ENCODE data around the gene EEFSEC. TPM values are rescaled to one million over a fixed set of nuclear protein-coding genes. Genes with fewer than 3 reads are reported as not detected.

EEFSEC gene
- total RNA-seq, 1 experiment from 2014 or later: 9.5 TPM

DNA sequence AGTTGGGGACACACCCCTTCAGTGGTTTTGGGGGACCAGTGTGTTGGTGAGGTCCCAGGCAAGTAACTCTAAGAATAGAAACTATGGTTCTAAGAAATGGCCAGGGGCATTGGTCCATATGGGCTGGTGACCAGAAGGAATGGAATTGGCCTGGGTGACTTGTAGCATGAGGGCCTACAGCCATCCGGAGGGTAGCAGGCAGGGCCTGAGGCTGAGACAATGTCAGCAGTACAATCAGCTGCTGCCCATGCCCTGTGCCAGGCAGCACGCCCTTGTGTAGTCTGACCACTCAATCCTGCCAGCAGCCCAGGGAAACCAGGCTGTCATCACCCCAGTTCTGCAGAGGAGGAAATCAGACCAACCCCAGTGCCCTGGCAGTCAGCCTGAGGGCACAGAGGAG lies 212.9 kb downstream of the EEFSEC start:
- H3K4me1 ChIP-seq (ENCODE audit: insufficient read depth, low read length): no peaks in the 10 kb centered on the region; the same call in 1 of the 2 replicates
- no peak overlapping the region for H3K9ac ChIP-seq (ENCODE audit: extremely low read depth, insufficient read length, low read length)
- H3K27ac ChIP-seq (ENCODE audit: insufficient read length, low read depth, low read length): no peak overlapping the region
- TF ChIP-seq, protein P1, sequence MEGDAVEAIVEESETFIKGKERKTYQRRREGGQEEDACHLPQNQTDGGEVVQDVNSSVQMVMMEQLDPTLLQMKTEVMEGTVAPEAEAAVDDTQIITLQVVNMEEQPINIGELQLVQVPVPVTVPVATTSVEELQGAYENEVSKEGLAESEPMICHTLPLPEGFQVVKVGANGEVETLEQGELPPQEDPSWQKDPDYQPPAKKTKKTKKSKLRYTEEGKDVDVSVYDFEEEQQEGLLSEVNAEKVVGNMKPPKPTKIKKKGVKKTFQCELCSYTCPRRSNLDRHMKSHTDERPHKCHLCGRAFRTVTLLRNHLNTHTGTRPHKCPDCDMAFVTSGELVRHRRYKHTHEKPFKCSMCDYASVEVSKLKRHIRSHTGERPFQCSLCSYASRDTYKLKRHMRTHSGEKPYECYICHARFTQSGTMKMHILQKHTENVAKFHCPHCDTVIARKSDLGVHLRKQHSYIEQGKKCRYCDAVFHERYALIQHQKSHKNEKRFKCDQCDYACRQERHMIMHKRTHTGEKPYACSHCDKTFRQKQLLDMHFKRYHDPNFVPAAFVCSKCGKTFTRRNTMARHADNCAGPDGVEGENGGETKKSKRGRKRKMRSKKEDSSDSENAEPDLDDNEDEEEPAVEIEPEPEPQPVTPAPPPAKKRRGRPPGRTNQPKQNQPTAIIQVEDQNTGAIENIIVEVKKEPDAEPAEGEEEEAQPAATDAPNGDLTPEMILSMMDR (conservative IDR thresholded peaks at IDR 0.05): no peak
- Mint-ChIP-seq H3K4me3 (no peak overlapping the region), H3K27ac (no peak overlapping the region), H3K27me3 (ENCODE audit: low read depth) (no peaks in the 10 kb centered on the region), H3K4me1 (peaks cover 10 to 16% of the 10 kb centered on the region in 2 experiments), H3K36me3 (ENCODE audit: insufficient read depth in 1 of 3, low read depth in 3 of 3) (peaks cover 0 to 2% (median 0%) of the 10 kb centered on the region in 3 experiments; a peak in 1 of 7 replicates), H3K9me3 (no peaks in the 10 kb centered on the region)
- H2BK15ac ChIP-seq (ENCODE audit: low read depth, low read length): no peak overlapping the region
- no peak overlapping the region for H3K18ac ChIP-seq (ENCODE audit: insufficient read length, low read depth, low read length)
- H3K23ac ChIP-seq (ENCODE audit: insufficient read length, low read depth, low read length): no peak overlapping the region
- no peak overlapping the region for H2BK5ac ChIP-seq (ENCODE audit: insufficient read length, low read length)
- H3K79me2 ChIP-seq (ENCODE audit: insufficient read depth, low read length): no peaks in the 10 kb centered on the region
- no peak overlapping the region for H2AFZ ChIP-seq (ENCODE audit: low read length)
- H3K56ac ChIP-seq (ENCODE audit: insufficient read length, low read depth, low read length): no peak overlapping the region
- no peak overlapping the region for H2AK5ac ChIP-seq (ENCODE audit: insufficient read length, low read length)
- H3K23me2 ChIP-seq (ENCODE audit: insufficient read length, low read depth, low read length, poor library complexity, severe bottlenecking): no peaks in the 10 kb centered on the region
- H3T11ph ChIP-seq (ENCODE audit: low read length): no peak overlapping the region
- H3K79me1 ChIP-seq (ENCODE audit: insufficient read depth, low read depth, low read length, poor library complexity, severe bottlenecking): no peaks in the 10 kb centered on the region
- no peaks in the 10 kb centered on the region for H3K27me3 ChIP-seq (ENCODE audit: insufficient read depth, low read length)
- H4K5ac ChIP-seq (ENCODE audit: insufficient read length, low read depth, low read length): no peak overlapping the region
- no peak overlapping the region for H3K4me2 ChIP-seq (ENCODE audit: insufficient read depth, insufficient read length, low read length)
- H4K91ac ChIP-seq (ENCODE audit: insufficient read length, low read depth, low read length): no peak overlapping the region
- no peak overlapping the region for H4K8ac ChIP-seq (replicated peaks; ENCODE audit: insufficient read length, low read depth, low read length)
- H3K9me3 ChIP-seq (ENCODE audit: control insufficient read depth, low read depth, low read length): no peaks in the 10 kb centered on the region
- H2BK120ac ChIP-seq (ENCODE audit: low read depth, low read length, poor library complexity, severe bottlenecking): no peak overlapping the region
- H4K20me1 ChIP-seq (ENCODE audit: control insufficient read depth, insufficient read depth, insufficient read length): no peaks in the 10 kb centered on the region
- H2BK20ac ChIP-seq (ENCODE audit: low read depth, low read length, poor library complexity, severe bottlenecking): no peak overlapping the region
- WGBS (ENCODE audit: extremely low coverage, insufficient read length, low lambda C conversion rate): no CpG with 5 or more reads among the region's 2 CpGs
- H3K14ac ChIP-seq (ENCODE audit: insufficient read depth, low read length): no peak overlapping the region
- H2BK12ac ChIP-seq (ENCODE audit: insufficient read length, low read depth, low read length): no peak overlapping the region
- no peak overlapping the region for H3K4ac ChIP-seq (ENCODE audit: low read depth, low read length)
- no peak for DNase-seq
